ENCODE measurements around the gene MOBP.
A peak's percentile ranks its signal among the peaks of the same experiment; 100 is the strongest.

Gene MOBP

GRCh38 chr3:39428745-39429201 lies 38.7 kb upstream of the MOBP start:
- no peak for TF ChIP-seq CTCF (IDR thresholded peaks at IDR 0.05; ENCODE audit: low read depth, low read length)
- DNase-seq (ENCODE audit: extremely low read depth, low read depth) = no peak

GRCh38 chr3:39429466-39429865 lies 38.0 kb upstream of the MOBP start:
- no peak for DNase-seq (ENCODE audit: extremely low read depth, low read depth)
- TF ChIP-seq CTCF (IDR thresholded peaks at IDR 0.05; ENCODE audit: low read depth, low read length) = no peak

- TF ChIP-seq CTCF (IDR thresholded peaks at IDR 0.05; ENCODE audit: low read depth, low read length) = no peak
- no peak for DNase-seq (ENCODE audit: extremely low read depth, low read depth)
Observed at GRCh38 chr3:39432342-39432741, 35.1 kb upstream of the MOBP start.

GRCh38 chr3:39433642-39434041 lies 33.8 kb upstream of the MOBP start:
- TF ChIP-seq CTCF (IDR thresholded peaks at IDR 0.05; ENCODE audit: low read depth, low read length) = no peak
- peak; percentile 18 for DNase-seq (ENCODE audit: extremely low read depth, low read depth)

GRCh38 chr3:39434574-39434973 lies 32.9 kb upstream of the MOBP start:
- no peak for TF ChIP-seq CTCF (IDR thresholded peaks at IDR 0.05; ENCODE audit: low read depth, low read length)
- no peak for DNase-seq (ENCODE audit: extremely low read depth, low read depth)

- DNase-seq (ENCODE audit: extremely low read depth, low read depth) = no peak
- TF ChIP-seq CTCF (IDR thresholded peaks at IDR 0.05; ENCODE audit: low read depth, low read length) = no peak
Observed at GRCh38 chr3:39435006-39435748, 32.3 kb upstream of the MOBP start.

- no peak for DNase-seq (ENCODE audit: extremely low read depth, low read depth)
- TF ChIP-seq CTCF (IDR thresholded peaks at IDR 0.05; ENCODE audit: low read depth, low read length) = no peak
Observed at GRCh38 chr3:39438880-39439279, 28.6 kb upstream of the MOBP start.
